Lung (tissue), 12 donors: ENCODE results near the gene SPR. TPM values are rescaled to one million over a fixed set of nuclear protein-coding genes. Genes with fewer than 3 reads are reported as not detected.

Experiments used
- ATAC-seq: fragments of 200-7000 bp; cut with Tn5 transposase; one replicate; pipeline ENCODE4 v1.9.1; 2020; ENCODE audit warnings: moderate number of reproducible peaks; ENCODE audit not compliant: insufficient read depth, low FRiP score
- DNase-seq, 3 donors: peaks; one replicate each; pipeline ENCODE4 v3.0.0-alpha.2; 2013 to 2017
- H3K27ac ChIP-seq, 2 donors: one replicate each; pipeline ENCODE4 v1.5.1; 2013; ENCODE audit warnings: mild to moderate bottlenecking in 2 of 2, moderate library complexity in 2 of 2, control low read depth in 1 of 2, inconsistent platforms in 1 of 2, low read depth in 1 of 2, low read length in 1 of 2
- H3K27me3 ChIP-seq, 3 donors: one replicate each; pipeline ENCODE4 v1.5.1; 2013; ENCODE audit warnings: low read length in 2 of 3; ENCODE audit not compliant: control insufficient read depth in 3 of 3, insufficient read depth in 3 of 3
- H3K36me3 ChIP-seq, 4 donors: one replicate each; pipeline ENCODE4 v1.5.1; 2013; ENCODE audit warnings: low read length in 4 of 4, mild to moderate bottlenecking in 1 of 4, moderate library complexity in 1 of 4; ENCODE audit not compliant: control insufficient read depth in 4 of 4, insufficient read depth in 4 of 4
- H3K4me1 ChIP-seq, 5 donors: one replicate each; pipeline ENCODE4 v1.5.1; 2013; ENCODE audit warnings: low read length in 5 of 5, mild to moderate bottlenecking in 2 of 5, moderate library complexity in 1 of 5; ENCODE audit not compliant: control insufficient read depth in 5 of 5, insufficient read depth in 5 of 5
- H3K4me3 ChIP-seq: one replicate; pipeline ENCODE4 v1.5.1; 2013; ENCODE audit warnings: mild to moderate bottlenecking, control low read depth, moderate library complexity
- H3K9ac ChIP-seq, 2 donors: one replicate each; pipeline ENCODE4 v1.5.1; 2013; ENCODE audit warnings: low read length in 2 of 2, control low read depth in 1 of 2; ENCODE audit not compliant: insufficient read depth in 1 of 2
- H3K9me3 ChIP-seq, 4 donors: one replicate each; pipeline ENCODE4 v1.5.1; 2013; ENCODE audit warnings: low read length in 3 of 4, mild to moderate bottlenecking in 1 of 4, moderate library complexity in 1 of 4; ENCODE audit not compliant: control insufficient read depth in 4 of 4, insufficient read depth in 3 of 4
- WGBS, 2 donors: extraction: QIAGEN DNeasy Blood & Tissue Kit; methylation state at CpG; one replicate each; pipeline ENCODE4 v1.1.7; 2013; 5-methylcytosine and 5-hydroxymethylcytosine counted together
- polyA plus RNA-seq, 2 donors: library from polyadenylated mRNA; stranded (reverse); fragments of 200-250 nt; gene quantifications; one replicate each; pipeline ENCODE4 v1.2.1, GENCODE V29; 2013
- total RNA-seq, 2 donors: library from RNA; depleted of rRNA in 1 of 2; stranded (reverse); fragments of >200 nt in 1 of 2; gene quantifications; one replicate each; pipeline ENCODE4 v1.2.1, GENCODE V29; 2014 to 2021
- TF ChIP-seq, protein P1 (sequence below): IDR thresholded peaks from 2 replicates; pipeline ENCODE4 v1.5.1; 2012; ENCODE audit warnings: mild to moderate bottlenecking; ENCODE audit errors: control extremely low read depth, extremely low read depth
- donor health status: control.
- donor health status: control.
- donor health status: Bipolar disorder and iron deficiency.
- donor health status: healthy.
- donor health status: DM: yes; HTN: yes; CAD: no.

The SPR gene
- total and polyA plus RNA-seq, 4 donors = 11.1 to 38.0 (median 31.9) TPM

DNA sequence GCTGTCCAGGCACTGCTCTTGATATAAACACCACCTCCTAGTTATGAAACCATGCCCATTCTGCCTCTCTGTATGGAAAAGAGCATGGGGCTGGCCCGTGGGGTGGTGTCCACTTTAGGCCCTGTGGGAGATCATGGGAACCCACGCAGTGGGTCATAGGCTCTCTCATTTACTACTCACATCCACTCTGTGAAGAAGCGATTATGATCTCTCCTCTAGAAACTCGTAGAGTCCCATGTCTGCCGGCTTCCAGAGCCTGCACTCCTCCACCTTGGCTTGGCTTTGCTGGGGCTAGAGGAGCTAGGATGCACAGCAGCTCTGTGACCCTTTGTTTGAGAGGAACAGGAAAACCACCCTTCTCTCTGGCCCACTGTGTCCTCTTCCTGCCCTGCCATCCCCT lies 46.0 kb downstream of the SPR start:
- peaks cover 0 to 5% (median 0%) of the 10 kb centered on the region in 5 donors for H3K4me1 ChIP-seq
- H3K27me3 ChIP-seq = peaks cover 0 to 24% (median 21%) of the 10 kb centered on the region in 3 donors
- no peak for ATAC-seq
- H3K9ac ChIP-seq = no peak overlapping the region
- H3K4me3 ChIP-seq = no peak overlapping the region
- H3K9me3 ChIP-seq = no peaks in the 10 kb centered on the region
- no peaks in the 10 kb centered on the region for H3K36me3 ChIP-seq
- TF ChIP-seq, protein P1, sequence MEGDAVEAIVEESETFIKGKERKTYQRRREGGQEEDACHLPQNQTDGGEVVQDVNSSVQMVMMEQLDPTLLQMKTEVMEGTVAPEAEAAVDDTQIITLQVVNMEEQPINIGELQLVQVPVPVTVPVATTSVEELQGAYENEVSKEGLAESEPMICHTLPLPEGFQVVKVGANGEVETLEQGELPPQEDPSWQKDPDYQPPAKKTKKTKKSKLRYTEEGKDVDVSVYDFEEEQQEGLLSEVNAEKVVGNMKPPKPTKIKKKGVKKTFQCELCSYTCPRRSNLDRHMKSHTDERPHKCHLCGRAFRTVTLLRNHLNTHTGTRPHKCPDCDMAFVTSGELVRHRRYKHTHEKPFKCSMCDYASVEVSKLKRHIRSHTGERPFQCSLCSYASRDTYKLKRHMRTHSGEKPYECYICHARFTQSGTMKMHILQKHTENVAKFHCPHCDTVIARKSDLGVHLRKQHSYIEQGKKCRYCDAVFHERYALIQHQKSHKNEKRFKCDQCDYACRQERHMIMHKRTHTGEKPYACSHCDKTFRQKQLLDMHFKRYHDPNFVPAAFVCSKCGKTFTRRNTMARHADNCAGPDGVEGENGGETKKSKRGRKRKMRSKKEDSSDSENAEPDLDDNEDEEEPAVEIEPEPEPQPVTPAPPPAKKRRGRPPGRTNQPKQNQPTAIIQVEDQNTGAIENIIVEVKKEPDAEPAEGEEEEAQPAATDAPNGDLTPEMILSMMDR = no peak
- WGBS, 2 donors = 90 to 93% methylated on average over 5 of the region's 5 CpGs
- no peak overlapping the region for H3K27ac ChIP-seq
- DNase-seq = no peak

DNA sequence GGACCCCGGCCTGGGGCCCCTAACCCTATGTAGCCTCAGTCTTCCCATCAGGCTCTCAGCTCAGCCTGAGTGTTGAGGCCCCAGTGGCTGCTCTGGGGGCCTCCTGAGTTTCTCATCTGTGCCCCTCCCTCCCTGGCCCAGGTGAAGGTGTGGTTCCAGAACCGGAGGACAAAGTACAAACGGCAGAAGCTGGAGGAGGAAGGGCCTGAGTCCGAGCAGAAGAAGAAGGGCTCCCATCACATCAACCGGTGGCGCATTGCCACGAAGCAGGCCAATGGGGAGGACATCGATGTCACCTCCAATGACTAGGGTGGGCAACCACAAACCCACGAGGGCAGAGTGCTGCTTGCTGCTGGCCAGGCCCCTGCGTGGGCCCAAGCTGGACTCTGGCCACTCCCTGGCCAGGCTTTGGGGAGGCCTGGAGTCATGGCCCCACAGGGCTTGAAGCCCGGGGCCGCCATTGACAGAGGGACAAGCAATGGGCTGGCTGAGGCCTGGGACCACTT lies 46.5 kb downstream of the SPR start:
- H3K4me3 ChIP-seq = no peak overlapping the region
- no peaks in the 10 kb centered on the region for H3K9me3 ChIP-seq
- H3K4me1 ChIP-seq = peaks cover 0 to 5% (median 0%) of the 10 kb centered on the region in 5 donors
- no peak overlapping the region for H3K9ac ChIP-seq
- TF ChIP-seq, protein P1 = no peak
- DNase-seq (no peak), ATAC-seq (no peak)
- H3K27ac ChIP-seq = no peak overlapping the region
- H3K36me3 ChIP-seq = no peaks in the 10 kb centered on the region
- 88 to 90% methylated on average over 12 of the region's 12 CpGs for WGBS, 2 donors
- peaks cover 0 to 19% (median 16%) of the 10 kb centered on the region in 3 donors for H3K27me3 ChIP-seq

DNA sequence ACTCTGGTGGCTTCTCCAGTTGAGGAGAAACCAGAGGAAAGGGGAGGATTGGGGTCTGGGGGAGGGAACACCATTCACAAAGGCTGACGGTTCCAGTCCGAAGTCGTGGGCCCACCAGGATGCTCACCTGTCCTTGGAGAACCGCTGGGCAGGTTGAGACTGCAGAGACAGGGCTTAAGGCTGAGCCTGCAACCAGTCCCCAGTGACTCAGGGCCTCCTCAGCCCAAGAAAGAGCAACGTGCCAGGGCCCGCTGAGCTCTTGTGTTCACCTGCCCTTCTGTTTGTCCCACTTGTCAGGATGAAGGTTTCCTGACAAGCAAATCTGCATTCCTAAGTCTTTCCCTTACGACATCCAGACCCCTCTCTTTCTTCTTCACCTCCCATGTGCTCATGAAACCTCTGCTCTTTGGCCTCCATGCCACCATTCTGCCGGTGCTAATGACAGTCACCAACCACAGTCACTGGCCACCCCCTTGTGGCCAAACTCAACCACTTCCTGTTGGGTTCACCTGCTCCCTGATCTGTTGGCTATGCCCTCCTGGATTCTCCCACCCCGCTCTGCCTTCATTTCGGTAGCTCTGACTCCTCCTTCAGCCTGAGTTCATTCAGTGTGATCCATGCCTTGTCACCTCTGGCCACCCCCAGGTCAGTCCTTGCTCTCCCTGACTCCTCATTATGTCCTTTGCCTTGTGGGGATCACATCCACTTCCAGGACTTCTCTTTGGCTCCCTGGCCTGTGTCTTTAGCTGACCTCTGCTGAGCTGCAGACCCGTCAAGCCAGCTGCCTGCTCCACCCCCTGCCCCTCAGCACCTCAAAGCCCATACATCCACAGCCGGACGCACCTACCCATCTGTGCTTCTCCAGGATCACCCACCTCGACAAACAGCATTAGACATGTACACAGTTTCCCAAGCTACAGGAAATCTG lies 47.7 kb downstream of the SPR start:
- H3K4me1 ChIP-seq = peaks cover 0 to 5% (median 0%) of the 10 kb centered on the region in 5 donors
- no peak overlapping the region for H3K27ac ChIP-seq
- 80 to 83% methylated on average over 14 of the region's 14 CpGs for WGBS, 2 donors
- no peak for ATAC-seq
- H3K27me3 ChIP-seq = peaks cover 0 to 7% (median 5%) of the 10 kb centered on the region in 3 donors
- DNase-seq = no peak
- no peaks in the 10 kb centered on the region for H3K9me3 ChIP-seq
- no peak overlapping the region for H3K4me3 ChIP-seq
- no peaks in the 10 kb centered on the region for H3K36me3 ChIP-seq
- TF ChIP-seq, protein P1 = no peak
- H3K9ac ChIP-seq = no peak overlapping the region
